Panc1 (cell line): Measurements from ENCODE around the gene IGSF9.

Experiments used
- POLR2AphosphoS5 ChIP-seq: IDR thresholded peaks from 2 replicates; pipeline ENCODE4 v1.6.1; 2012; ENCODE audit warnings: mild to moderate bottlenecking, low read depth, low read length, moderate library complexity
- SIN3A ChIP-seq: IDR thresholded peaks from 2 replicates; pipeline ENCODE4 v1.6.1; 2012; ENCODE audit warnings: low read depth, mild to moderate bottlenecking, low read length, moderate library complexity, borderline replicate concordance; ENCODE audit not compliant: insufficient read depth
- TCF7L2 ChIP-seq: IDR thresholded peaks from 2 replicates; pipeline ENCODE4 v1.6.1; 2011; ENCODE audit warnings: mild to moderate bottlenecking, low read depth, low read length, inconsistent platforms
- TF ChIP-seq, protein P1 (sequence below): fragments of 450-650 bp; IDR thresholded peaks from 2 replicates; pipeline ENCODE4 v1.5.1; 2017; ENCODE audit warnings: mild to moderate bottlenecking
- TF ChIP-seq, protein P2 (sequence below), 2 experiments: IDR thresholded peaks; 2 replicates each; pipeline ENCODE4 v1.6.1; 2011 to 2012; ENCODE audit warnings: low read depth in 2 of 2, control low read depth in 1 of 2, low read length in 1 of 2, mild to moderate bottlenecking in 1 of 2, moderate library complexity in 1 of 2; ENCODE audit not compliant: insufficient read depth in 1 of 2

DNA sequence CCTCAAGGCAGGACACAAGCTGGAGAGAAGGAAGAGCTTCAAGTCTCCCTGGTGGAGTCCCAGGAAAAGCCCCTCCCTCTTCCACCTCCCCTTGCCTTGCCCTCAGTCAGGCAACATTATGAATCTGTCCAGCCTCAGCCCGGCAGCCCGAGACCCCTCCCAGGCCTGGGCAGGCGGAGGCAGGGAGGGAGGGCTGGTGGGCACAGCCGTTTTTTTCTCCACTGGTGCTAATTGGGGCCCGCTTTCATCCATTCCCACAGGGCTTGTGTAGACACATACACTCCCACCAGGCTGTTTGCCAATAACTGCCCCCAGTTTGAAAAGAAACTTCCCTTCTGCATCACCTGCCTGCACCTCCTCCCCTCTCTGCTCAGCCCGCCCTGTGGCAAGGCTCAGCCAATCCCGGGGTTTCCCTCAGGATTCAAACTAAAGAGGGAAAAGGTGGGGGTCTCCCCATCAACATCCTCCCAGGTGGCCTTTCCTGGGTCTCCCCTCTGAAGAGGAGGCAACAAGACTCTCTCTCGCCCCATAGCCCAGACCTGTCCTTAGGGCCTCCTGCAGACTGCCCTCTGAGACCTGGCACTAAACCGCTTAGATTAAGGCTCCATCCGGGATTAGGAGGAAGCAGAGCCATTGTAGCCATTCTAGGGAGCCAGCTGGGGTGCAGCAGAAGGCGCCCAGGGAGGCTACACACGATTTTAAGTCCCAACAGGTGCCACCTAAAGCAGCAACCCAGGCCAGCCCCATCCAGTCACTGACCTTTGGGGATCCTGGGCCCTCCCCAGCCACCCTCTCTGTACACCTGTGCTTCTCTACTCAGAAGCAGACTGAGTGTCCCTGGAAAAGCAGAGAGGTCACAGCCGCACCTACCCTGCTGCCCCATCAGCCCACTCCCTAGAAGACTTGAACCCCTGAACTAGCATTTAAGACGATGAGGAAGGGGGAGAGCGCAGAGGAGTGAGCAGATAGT is 3.5 kb downstream of the IGSF9 start:
- TF ChIP-seq, protein P1, sequence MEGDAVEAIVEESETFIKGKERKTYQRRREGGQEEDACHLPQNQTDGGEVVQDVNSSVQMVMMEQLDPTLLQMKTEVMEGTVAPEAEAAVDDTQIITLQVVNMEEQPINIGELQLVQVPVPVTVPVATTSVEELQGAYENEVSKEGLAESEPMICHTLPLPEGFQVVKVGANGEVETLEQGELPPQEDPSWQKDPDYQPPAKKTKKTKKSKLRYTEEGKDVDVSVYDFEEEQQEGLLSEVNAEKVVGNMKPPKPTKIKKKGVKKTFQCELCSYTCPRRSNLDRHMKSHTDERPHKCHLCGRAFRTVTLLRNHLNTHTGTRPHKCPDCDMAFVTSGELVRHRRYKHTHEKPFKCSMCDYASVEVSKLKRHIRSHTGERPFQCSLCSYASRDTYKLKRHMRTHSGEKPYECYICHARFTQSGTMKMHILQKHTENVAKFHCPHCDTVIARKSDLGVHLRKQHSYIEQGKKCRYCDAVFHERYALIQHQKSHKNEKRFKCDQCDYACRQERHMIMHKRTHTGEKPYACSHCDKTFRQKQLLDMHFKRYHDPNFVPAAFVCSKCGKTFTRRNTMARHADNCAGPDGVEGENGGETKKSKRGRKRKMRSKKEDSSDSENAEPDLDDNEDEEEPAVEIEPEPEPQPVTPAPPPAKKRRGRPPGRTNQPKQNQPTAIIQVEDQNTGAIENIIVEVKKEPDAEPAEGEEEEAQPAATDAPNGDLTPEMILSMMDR = no peak
- TF ChIP-seq, protein P2, sequence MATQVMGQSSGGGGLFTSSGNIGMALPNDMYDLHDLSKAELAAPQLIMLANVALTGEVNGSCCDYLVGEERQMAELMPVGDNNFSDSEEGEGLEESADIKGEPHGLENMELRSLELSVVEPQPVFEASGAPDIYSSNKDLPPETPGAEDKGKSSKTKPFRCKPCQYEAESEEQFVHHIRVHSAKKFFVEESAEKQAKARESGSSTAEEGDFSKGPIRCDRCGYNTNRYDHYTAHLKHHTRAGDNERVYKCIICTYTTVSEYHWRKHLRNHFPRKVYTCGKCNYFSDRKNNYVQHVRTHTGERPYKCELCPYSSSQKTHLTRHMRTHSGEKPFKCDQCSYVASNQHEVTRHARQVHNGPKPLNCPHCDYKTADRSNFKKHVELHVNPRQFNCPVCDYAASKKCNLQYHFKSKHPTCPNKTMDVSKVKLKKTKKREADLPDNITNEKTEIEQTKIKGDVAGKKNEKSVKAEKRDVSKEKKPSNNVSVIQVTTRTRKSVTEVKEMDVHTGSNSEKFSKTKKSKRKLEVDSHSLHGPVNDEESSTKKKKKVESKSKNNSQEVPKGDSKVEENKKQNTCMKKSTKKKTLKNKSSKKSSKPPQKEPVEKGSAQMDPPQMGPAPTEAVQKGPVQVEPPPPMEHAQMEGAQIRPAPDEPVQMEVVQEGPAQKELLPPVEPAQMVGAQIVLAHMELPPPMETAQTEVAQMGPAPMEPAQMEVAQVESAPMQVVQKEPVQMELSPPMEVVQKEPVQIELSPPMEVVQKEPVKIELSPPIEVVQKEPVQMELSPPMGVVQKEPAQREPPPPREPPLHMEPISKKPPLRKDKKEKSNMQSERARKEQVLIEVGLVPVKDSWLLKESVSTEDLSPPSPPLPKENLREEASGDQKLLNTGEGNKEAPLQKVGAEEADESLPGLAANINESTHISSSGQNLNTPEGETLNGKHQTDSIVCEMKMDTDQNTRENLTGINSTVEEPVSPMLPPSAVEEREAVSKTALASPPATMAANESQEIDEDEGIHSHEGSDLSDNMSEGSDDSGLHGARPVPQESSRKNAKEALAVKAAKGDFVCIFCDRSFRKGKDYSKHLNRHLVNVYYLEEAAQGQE (IDR thresholded peaks at IDR 0.05; ENCODE audit: insufficient read depth in 1 of 2, low read depth in 2 of 2, low read length in 1 of 2) = no peak
- no peak for TF ChIP-seq TCF7L2
- no peak for TF ChIP-seq POLR2AphosphoS5
- TF ChIP-seq SIN3A = no peak
